Parathyroid adenoma (tissue), 2 donors: ENCODE measurements around the gene MRPS11.
"Not testable (repeated sequence)": the region's sequence is repeated elsewhere in the genome, so short reads cannot be mapped to it uniquely, and the experiment has no call there.

ENCODE experiments used
- H2AFZ ChIP-seq: fragments of 300-600 bp; sonication (generic); one replicate; pipeline ENCODE4 v1.7.0; 2017; ENCODE audit warnings: antibody characterized with exemption, mild to moderate bottlenecking
- H3K27ac ChIP-seq: fragments of 300-600 bp; sonication (generic); one replicate; pipeline ENCODE4 v1.7.0; 2017
- H3K27me3 ChIP-seq: fragments of 300-600 bp; sonication (generic); one replicate; pipeline ENCODE4 v1.7.0; 2017; ENCODE audit warnings: low read length; ENCODE audit not compliant: control insufficient read depth, insufficient read depth
- H3K36me3 ChIP-seq: fragments of 300-600 bp; sonication (generic); one replicate; pipeline ENCODE4 v1.7.0; 2017; ENCODE audit warnings: low read length; ENCODE audit not compliant: control insufficient read depth, insufficient read depth
- H3K4me1 ChIP-seq: fragments of 300-600 bp; sonication (generic); one replicate; pipeline ENCODE4 v1.7.0; 2017; ENCODE audit warnings: control low read depth
- H3K4me2 ChIP-seq: fragments of 300-600 bp; sonication (generic); one replicate; pipeline ENCODE4 v1.7.0; 2017; ENCODE audit warnings: low read length
- H3K4me3 ChIP-seq: fragments of 300-600 bp; sonication (generic); one replicate; pipeline ENCODE4 v1.7.0; 2017; ENCODE audit warnings: low read depth, low read length
- H3K79me2 ChIP-seq: fragments of 300-600 bp; sonication (generic); one replicate; pipeline ENCODE4 v1.7.0; 2017; ENCODE audit warnings: control low read depth
- H3K9ac ChIP-seq: fragments of 300-600 bp; sonication (generic); one replicate; pipeline ENCODE4 v1.7.0; 2017; ENCODE audit warnings: mild to moderate bottlenecking
- H3K9me3 ChIP-seq: fragments of 300-600 bp; sonication (generic); one replicate; pipeline ENCODE4 v1.7.0; 2017; ENCODE audit warnings: low read length; ENCODE audit not compliant: control insufficient read depth
- TF ChIP-seq, protein P1 (sequence below): fragments of 300-600 bp; sonication (generic); IDR thresholded peaks from one replicate; pipeline ENCODE4 v1.7.0; 2017; ENCODE audit warnings: antibody characterized with exemption, mild to moderate bottlenecking
- donor health status: primary hyperparathyroidism.

Gene MRPS11

DNA sequence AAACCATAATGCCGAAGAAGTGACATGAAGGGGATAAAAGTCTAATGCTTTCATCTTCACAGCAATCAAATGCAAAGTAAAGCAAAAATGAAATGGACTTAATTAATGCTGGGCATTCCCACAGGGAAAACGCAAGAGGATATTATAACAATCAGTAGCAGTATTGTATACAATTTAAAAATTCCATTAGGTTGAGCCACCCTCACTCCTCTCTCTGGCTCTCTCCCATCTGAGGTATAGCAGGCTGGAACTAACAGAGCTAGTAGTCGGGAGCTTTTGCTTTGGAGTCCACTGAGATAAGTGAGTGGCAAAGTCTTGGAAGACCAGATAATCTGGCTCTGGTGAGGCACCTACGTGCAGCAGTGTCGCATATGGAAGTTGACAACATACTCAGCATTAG, 45.1 kb downstream of the MRPS11 start:
- Histone ChIP-seq H3K27me3 (no peaks in the 10 kb centered on the region), H3K4me1 (no peaks in the 10 kb centered on the region), H3K4me2 (no peak overlapping the region), H3K79me2 (no peaks in the 10 kb centered on the region), H3K27ac (no peak overlapping the region), H3K4me3 (no peak overlapping the region), H3K36me3 (no peaks in the 10 kb centered on the region), H3K9ac (no peak overlapping the region), H3K9me3 (no peaks in the 10 kb centered on the region), H2AFZ (no peak overlapping the region)
- TF ChIP-seq, protein P1, sequence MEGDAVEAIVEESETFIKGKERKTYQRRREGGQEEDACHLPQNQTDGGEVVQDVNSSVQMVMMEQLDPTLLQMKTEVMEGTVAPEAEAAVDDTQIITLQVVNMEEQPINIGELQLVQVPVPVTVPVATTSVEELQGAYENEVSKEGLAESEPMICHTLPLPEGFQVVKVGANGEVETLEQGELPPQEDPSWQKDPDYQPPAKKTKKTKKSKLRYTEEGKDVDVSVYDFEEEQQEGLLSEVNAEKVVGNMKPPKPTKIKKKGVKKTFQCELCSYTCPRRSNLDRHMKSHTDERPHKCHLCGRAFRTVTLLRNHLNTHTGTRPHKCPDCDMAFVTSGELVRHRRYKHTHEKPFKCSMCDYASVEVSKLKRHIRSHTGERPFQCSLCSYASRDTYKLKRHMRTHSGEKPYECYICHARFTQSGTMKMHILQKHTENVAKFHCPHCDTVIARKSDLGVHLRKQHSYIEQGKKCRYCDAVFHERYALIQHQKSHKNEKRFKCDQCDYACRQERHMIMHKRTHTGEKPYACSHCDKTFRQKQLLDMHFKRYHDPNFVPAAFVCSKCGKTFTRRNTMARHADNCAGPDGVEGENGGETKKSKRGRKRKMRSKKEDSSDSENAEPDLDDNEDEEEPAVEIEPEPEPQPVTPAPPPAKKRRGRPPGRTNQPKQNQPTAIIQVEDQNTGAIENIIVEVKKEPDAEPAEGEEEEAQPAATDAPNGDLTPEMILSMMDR: no peak

- TF ChIP-seq, protein P1: no peak
- Histone ChIP-seq H2AFZ (no peak overlapping the region), H3K4me1 (no peaks in the 10 kb centered on the region), H3K9me3 (no peaks in the 10 kb centered on the region), H3K27me3 (no peaks in the 10 kb centered on the region), H3K4me2 (no peak overlapping the region), H3K79me2 (no peaks in the 10 kb centered on the region), H3K9ac (no peak overlapping the region), H3K36me3 (no peaks in the 10 kb centered on the region), H3K4me3 (no peak overlapping the region), H3K27ac (no peak overlapping the region)
Observed at GRCh38 chr15:88513195-88513594, 45.7 kb downstream of the MRPS11 start.

GRCh38 chr15:88518903-88519302, 51.4 kb downstream of the MRPS11 start:
- H3K9ac ChIP-seq: no peak overlapping the region
- no peak overlapping the region for H3K4me3 ChIP-seq
- H3K9me3 ChIP-seq: no peaks in the 10 kb centered on the region
- TF ChIP-seq, protein P1: no peak
- H3K4me1 ChIP-seq: no peaks in the 10 kb centered on the region
- no peak overlapping the region for H3K4me2 ChIP-seq
- H3K27ac ChIP-seq: no peak overlapping the region
- H3K27me3 ChIP-seq: no peaks in the 10 kb centered on the region
- no peaks in the 10 kb centered on the region for H3K79me2 ChIP-seq
- no peaks in the 10 kb centered on the region for H3K36me3 ChIP-seq
- no peak overlapping the region for H2AFZ ChIP-seq

- not testable (repeated sequence) for H3K27me3 ChIP-seq, H3K4me3 ChIP-seq, H3K9ac ChIP-seq, H3K27ac ChIP-seq, H3K79me2 ChIP-seq, H2AFZ ChIP-seq, H3K36me3 ChIP-seq, H3K9me3 ChIP-seq, H3K4me2 ChIP-seq, H3K4me1 ChIP-seq
Observed at GRCh38 chr15:88524094-88524493, 56.6 kb downstream of the MRPS11 start.

DNA sequence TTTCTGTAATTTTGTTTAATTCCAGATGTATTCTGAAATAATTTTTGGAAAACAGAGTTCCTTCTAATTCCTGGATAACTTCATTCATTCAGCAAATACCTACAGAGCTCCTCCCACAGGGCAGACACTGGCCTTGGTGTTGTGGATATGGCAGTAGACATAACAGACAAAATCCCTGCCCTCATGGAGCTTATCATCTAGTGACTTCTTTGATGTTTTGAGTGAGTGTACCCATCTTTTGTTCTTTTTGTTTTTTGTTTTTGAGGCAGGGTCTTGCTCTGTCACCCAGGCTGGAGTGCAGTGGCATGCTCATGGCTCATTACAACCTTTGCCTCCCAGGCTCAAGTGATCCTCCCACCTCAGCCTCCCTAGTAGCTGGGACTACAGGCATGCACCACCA, 57.9 kb downstream of the MRPS11 start:
- TF ChIP-seq, protein P1: no peak
- no peaks in the 10 kb centered on the region for H3K4me1 ChIP-seq

More for the DNA sequence above, 57.9 kb downstream of the MRPS11 start:
- Histone ChIP-seq H3K4me2 (no peak overlapping the region), H3K27me3 (no peaks in the 10 kb centered on the region), H3K79me2 (no peaks in the 10 kb centered on the region), H3K4me3 (no peak overlapping the region), H3K9me3 (no peaks in the 10 kb centered on the region), H3K27ac (no peak overlapping the region), H2AFZ (no peak overlapping the region), H3K36me3 (no peaks in the 10 kb centered on the region), H3K9ac (no peak overlapping the region)
